Caco-2 (cell line): Measurements from ENCODE around the gene HECTD3. TPM values are rescaled to one million over a fixed set of nuclear protein-coding genes. Genes with fewer than 3 reads are reported as not detected.

Source experiments
- BruUV-seq: library from RNA; stranded (reverse); fragments of 400-500 nt; replicated peaks from 2 replicates; lab custom pipeline; 2021; lab: Mats Ljungman, UMichigan
- CTCF ChIA-PET: fragments of 300-600 bp; sonication (Branson Sonifier 250); formaldehyde crosslinking; loops from one replicate; lab custom pipeline; 2022; ENCODE audit warnings: antibody characterized with exemption; lab: Charles Lee
- POLR2A ChIA-PET: fragments of 300-600 bp; sonication (Branson Sonifier 250); formaldehyde crosslinking; loops from one replicate; lab custom pipeline; 2022; ENCODE audit warnings: antibody characterized with exemption; lab: Charles Lee
- DNase-seq, 2 experiments: peaks; one replicate each; pipeline versions ENCODE4 v3.0.0 to v3.0.0-alpha.2; 2020 to 2022
- H3K27me3 ChIP-seq: replicated peaks from 2 replicates; pipeline ENCODE4 v1.6.0; 2011; ENCODE audit warnings: low read length; ENCODE audit not compliant: control insufficient read depth, insufficient read depth
- H3K36me3 ChIP-seq: 2 replicates; pipeline ENCODE4 v1.5.1; 2011; ENCODE audit warnings: low read length; ENCODE audit not compliant: control insufficient read depth, insufficient read depth
- H3K4me1 ChIP-seq: fragments of 250-450 bp; sonication (Bioruptor Pico); 2 replicates; pipeline ENCODE4 v1.5.1; 2020; ENCODE audit warnings: mild to moderate bottlenecking
- H3K4me3 ChIP-seq: 2 replicates; pipeline ENCODE4 v1.5.1; 2011; ENCODE audit warnings: low read depth, mild to moderate bottlenecking, control low read depth, low read length
- H3K9me3 ChIP-seq: fragments of 250-450 bp; sonication (Bioruptor Pico); 2 replicates; pipeline ENCODE4 v1.5.1; 2020; ENCODE audit warnings: mild to moderate bottlenecking, moderate library complexity
- H3K27ac Mint-ChIP-seq: one replicate; pipeline ENCODE4 v1.8.0; 2022; ENCODE audit warnings: mixed read lengths; ENCODE audit not compliant: unreplicated experiment
- H3K27me3 Mint-ChIP-seq: one replicate; pipeline ENCODE4 v1.8.0; 2022; ENCODE audit warnings: mixed read lengths; ENCODE audit not compliant: insufficient read depth, unreplicated experiment
- H3K36me3 Mint-ChIP-seq: one replicate; pipeline ENCODE4 v1.8.0; 2022; ENCODE audit warnings: mild to moderate bottlenecking, mixed read lengths; ENCODE audit not compliant: insufficient read depth, unreplicated experiment
- H3K4me1 Mint-ChIP-seq: one replicate; pipeline ENCODE4 v1.8.0; 2022; ENCODE audit warnings: low read depth, mixed read lengths; ENCODE audit not compliant: unreplicated experiment
- H3K4me3 Mint-ChIP-seq: one replicate; pipeline ENCODE4 v1.8.0; 2022; ENCODE audit warnings: mild to moderate bottlenecking, moderate library complexity, mixed read lengths; ENCODE audit not compliant: unreplicated experiment
- H3K9me3 Mint-ChIP-seq: one replicate; pipeline ENCODE4 v1.8.0; 2022; ENCODE audit warnings: mixed read lengths; ENCODE audit not compliant: unreplicated experiment
- CTCF ChIP-seq, 2 experiments: fragments of 200-600 bp in 1 of 2; IDR thresholded peaks; 1 replicate in 1 of 2; 2 replicates in 1 of 2; pipeline versions ENCODE4 v1.5.1 to v1.8.0; 2011 to 2022; ENCODE audit warnings: antibody characterized with exemption in 1 of 2, control low read depth in 1 of 2, inconsistent platforms in 1 of 2, low read depth in 1 of 2, low read length in 1 of 2, mild to moderate bottlenecking in 1 of 2, moderate library complexity in 1 of 2; ENCODE audit not compliant: insufficient read depth in 1 of 2, severe bottlenecking in 1 of 2, unreplicated experiment in 1 of 2
- intact Hi-C: fragments of 100-400 bp; cut with micrococcal nuclease; formaldehyde crosslinking; loops from one replicate; pipeline ENCODE4 v1.10.0; 2022; ENCODE audit not compliant: unreplicated experiment
- total RNA-seq: library from RNA; stranded (reverse); gene quantifications from 2 replicates; pipeline ENCODE4 v1.2.3, GENCODE V29; 2022

HECTD3 gene
- total RNA-seq, 1 experiment from 2014 or later = 29.4 TPM

DNA sequence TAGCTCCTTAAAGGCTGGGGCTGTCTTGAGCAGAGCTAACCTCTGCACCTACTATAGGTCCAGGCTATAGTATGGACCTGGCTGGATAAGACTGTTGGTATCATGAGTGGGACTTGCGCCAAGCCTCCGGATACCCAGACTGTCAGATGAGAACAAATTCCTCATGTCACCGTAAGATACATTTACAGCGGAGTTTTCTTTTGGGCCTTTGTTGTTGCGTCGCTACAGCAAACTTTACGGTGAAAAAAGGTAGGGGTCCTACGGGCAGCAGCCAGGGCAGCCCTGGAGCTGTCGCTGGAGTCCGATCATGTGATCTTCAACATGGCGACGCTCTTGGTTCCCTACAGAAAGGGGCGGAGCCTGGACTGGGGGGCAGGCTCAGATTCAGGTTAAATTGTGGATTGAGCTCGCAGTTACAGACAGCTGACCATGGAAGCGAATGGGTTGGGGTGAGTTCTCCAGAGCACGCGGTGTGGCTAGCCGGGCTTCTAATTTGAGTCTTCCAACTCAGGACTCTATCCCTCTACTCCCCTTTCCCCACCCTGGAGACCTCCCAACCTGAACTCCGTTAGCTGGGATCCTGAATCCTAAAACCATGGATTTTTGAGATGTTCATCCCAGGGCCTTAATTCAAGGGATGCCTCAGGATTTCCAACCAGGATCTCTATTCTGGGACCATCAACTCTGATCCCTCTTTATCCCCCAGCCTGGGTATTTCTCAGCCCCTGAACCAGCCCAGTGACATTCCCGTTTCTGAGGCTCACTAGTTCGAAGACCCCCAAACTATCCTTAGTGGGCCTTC, 914 bp upstream of the HECTD3 start, which contains the start of gene UROD:
TSS of gene UROD (plus strand) at position 418 of the 802 bp plus-strand sequence. CDS start at position 430, 12 bp downstream.
- Histone ChIP-seq H3K27me3 (no peaks in the 10 kb centered on the region), H3K4me1 (peaks cover 4% of the 10 kb centered on the region; the same call in 1 of the 2 replicates), H3K36me3 (no peaks in the 10 kb centered on the region), H3K9me3 (no peaks in the 10 kb centered on the region), H3K4me3 (peak within 1 kb of the TSS; percentile 62)
- H3K4me1 Mint-ChIP-seq = no peaks in the 10 kb centered on the region
- DNase-seq = peak; percentile 91 to 93
- ChIA-PET POLR2A (interaction anchor here (0.7 to 3.0 kb wide), 8 partner anchors 25 to 488 kb away, joined by 3 to 16 read pairs (median 5); partner anchors contain the start of genes CCDC163, MMACHC, MUTYH and RNU5D-1), CTCF (interaction anchor here (1.1 to 2.9 kb wide), 5 partner anchors 87 to 315 kb away, joined by 3 to 20 read pairs (median 7); partner anchors contain the start of genes HPDL and PTCH2)
- H3K4me3 Mint-ChIP-seq = peak within 1 kb of the TSS; percentile 71
- H3K27ac Mint-ChIP-seq = peak within 1 kb of the TSS; percentile 58
- H3K27me3 Mint-ChIP-seq = no peaks in the 10 kb centered on the region
- TF ChIP-seq CTCF (IDR thresholded peaks at IDR 0.05; ENCODE audit: insufficient read depth in 1 of 2, low read depth in 1 of 2, low read length in 1 of 2, severe bottlenecking in 1 of 2, unreplicated experiment in 1 of 2) = no peak
- BruUV-seq = TSS peak; percentile 63
- intact Hi-C loops = loop anchor here (1.0 to 10.0 kb wide), 7 partner anchors 26 to 563 kb away; partner anchors contain the start of genes EIF2B3, PTCH2, TESK2 and ZSWIM5
- no peaks in the 10 kb centered on the region for H3K9me3 Mint-ChIP-seq
- H3K36me3 Mint-ChIP-seq = peaks cover 14% of the 10 kb centered on the region

- Mint-ChIP-seq H3K9me3 (no peaks in the 10 kb centered on the region), H3K27ac (peak overlapping the region; percentile 59), H3K36me3 (peaks cover 15% of the 10 kb centered on the region), H3K4me3 (peak overlapping the region; percentile 71), H3K27me3 (no peaks in the 10 kb centered on the region), H3K4me1 (no peaks in the 10 kb centered on the region)
- Histone ChIP-seq H3K27me3 (no peaks in the 10 kb centered on the region), H3K4me3 (peak overlapping the region; percentile 62), H3K36me3 (no peaks in the 10 kb centered on the region), H3K4me1 (peaks cover 4% of the 10 kb centered on the region; the same call in 1 of the 2 replicates), H3K9me3 (no peaks in the 10 kb centered on the region)
- POLR2A ChIA-PET = interaction anchor here (0.6 to 3.0 kb wide), 6 partner anchors 7 to 490 kb away, joined by 4 to 15 read pairs (median 8); partner anchors contain the start of genes CCDC163, MMACHC, MUTYH and TOE1
- BruUV-seq = no TSS peak
- TF ChIP-seq CTCF (IDR thresholded peaks at IDR 0.05; ENCODE audit: insufficient read depth in 1 of 2, low read depth in 1 of 2, low read length in 1 of 2, severe bottlenecking in 1 of 2, unreplicated experiment in 1 of 2) = no peak
- intact Hi-C loops = loop anchor here (2.0 to 10.0 kb wide), 5 partner anchors 167 to 565 kb away; partner anchors contain the start of genes PTCH2 and ZSWIM5
- CTCF ChIA-PET = interaction anchor here (0.6 to 2.9 kb wide), 4 partner anchors 219 to 293 kb away, joined by 4 to 20 read pairs (median 7); no protein-coding TSS in a partner anchor
- DNase-seq = no peak
Observed at GRCh38 chr1:45009956-45010854, 919 bp downstream of the HECTD3 start.
